GM12878 (cell line): ENCODE data around the gene SHISA6. TPM values are rescaled to one million over a fixed set of nuclear protein-coding genes. Genes with fewer than 3 reads are reported as not detected.

Experiments used
- ATAC-seq: fragments of 200-7000 bp; cut with Tn5 transposase; 3 replicates; pipeline ENCODE4 v1.9.1; 2020; ENCODE audit warnings: mild to moderate bottlenecking, moderate library complexity
- BruUV-seq: library from RNA; stranded (reverse); fragments of 400-500 nt; replicated peaks from 2 replicates; lab custom pipeline; 2021; lab: Mats Ljungman, UMichigan
- CTCF ChIA-PET: fragments of 300-600 bp; sonication (Branson Sonifier 250); formaldehyde crosslinking; extraction: SDS; loops from one replicate; lab custom pipeline; 2021; ENCODE audit warnings: inconsistent platforms; lab: Yijun Ruan, JAX
- POLR2A ChIA-PET: fragments of 350-600 bp; formaldehyde crosslinking; extraction: SDS; loops from one replicate; lab custom pipeline; 2021; ENCODE audit warnings: inconsistent platforms; lab: Charles Lee
- RAD21 ChIA-PET: fragments of 300-600 bp; sonication (Branson Sonifier 250); formaldehyde crosslinking; loops from one replicate; lab custom pipeline; 2023; ENCODE audit warnings: antibody characterized with exemption; ENCODE audit not compliant: unreplicated experiment; lab: Charles Lee
- SMC1A ChIA-PET: fragments of 300-600 bp; sonication (Branson Sonifier 250); formaldehyde crosslinking; loops from one replicate; lab custom pipeline; 2023; ENCODE audit not compliant: unreplicated experiment, uncharacterized antibody; lab: Charles Lee
- DNase-seq: peaks from one replicate; pipeline ENCODE4 v3.0.0-alpha.2; 2011; ENCODE audit warnings: low read depth, low spot score
- FAIRE-seq: peaks from 3 replicates; lab custom pipeline; 2011; peaks lifted over from hg19 to GRCh38; lab: Jason Lieb, UNC
- H2AFZ ChIP-seq: 2 replicates; pipeline ENCODE4 v1.6.0; 2011; ENCODE audit warnings: low read depth, low read length, control low read depth; ENCODE audit not compliant: control insufficient read depth
- H3K27ac ChIP-seq: 2 replicates; pipeline ENCODE4 v1.5.1; 2011; ENCODE audit warnings: control low read depth; ENCODE audit not compliant: control insufficient read depth, insufficient read depth
- H3K27me3 ChIP-seq, 2 experiments: replicated peaks in 1 of 2; 2 replicates each; pipeline versions ENCODE4 v1.6.0 to v1.6.1; 2011; ENCODE audit warnings: low read length in 1 of 2; ENCODE audit not compliant: control insufficient read depth in 2 of 2, insufficient read depth in 2 of 2
- H3K36me3 ChIP-seq, 2 experiments: 2 replicates each; pipeline ENCODE4 v1.5.1; 2011; ENCODE audit warnings: low read length in 1 of 2; ENCODE audit not compliant: control insufficient read depth in 2 of 2, insufficient read depth in 2 of 2
- H3K4me1 ChIP-seq: 2 replicates; pipeline ENCODE4 v1.6.1; 2011; ENCODE audit warnings: mild to moderate bottlenecking, low read length, moderate library complexity, mixed read lengths; ENCODE audit not compliant: control insufficient read depth, insufficient read depth
- H3K4me2 ChIP-seq: 2 replicates; pipeline ENCODE4 v1.6.0; 2011; ENCODE audit warnings: control low read depth; ENCODE audit not compliant: control insufficient read depth, insufficient read depth
- H3K4me3 ChIP-seq: fragments of 200-600 bp; sonication (generic); 2 replicates; pipeline ENCODE4 v1.5.1; 2016
- H3K79me2 ChIP-seq: 2 replicates; pipeline ENCODE4 v1.6.0; 2011; ENCODE audit warnings: low read length; ENCODE audit not compliant: control insufficient read depth, insufficient read depth
- H3K9ac ChIP-seq: 2 replicates; pipeline ENCODE4 v1.8.0; 2011; ENCODE audit warnings: low read length, control low read depth, mixed read lengths; ENCODE audit not compliant: control insufficient read depth, insufficient read depth
- H3K9me3 ChIP-seq: replicated peaks from 3 replicates; pipeline ENCODE4 v1.5.1; 2011; ENCODE audit warnings: mild to moderate bottlenecking, low read length; ENCODE audit not compliant: control insufficient read depth, insufficient read depth
- H4K20me1 ChIP-seq: 2 replicates; pipeline ENCODE4 v1.6.0; 2011; ENCODE audit not compliant: control insufficient read depth, insufficient read depth
- ATF7 ChIP-seq: fragments of 450-650 bp; IDR thresholded peaks from 2 replicates; pipeline ENCODE4 v1.6.1; 2016; ENCODE audit warnings: low read depth, mild to moderate bottlenecking
- FOXK2 ChIP-seq: fragments of 450-650 bp; IDR thresholded peaks from 2 replicates; pipeline ENCODE4 v1.6.1; 2017; ENCODE audit warnings: mild to moderate bottlenecking, moderate library complexity
- LARP7 ChIP-seq: fragments of 450-650 bp; IDR thresholded peaks from 2 replicates; pipeline ENCODE4 v1.6.1; 2017; ENCODE audit warnings: mild to moderate bottlenecking
- MTA3 ChIP-seq: IDR thresholded peaks from 2 replicates; pipeline ENCODE4 v1.6.1; 2012; ENCODE audit warnings: low read length, inconsistent platforms, borderline replicate concordance
- NR2F1 ChIP-seq: fragments of 450-650 bp; conservative IDR thresholded peaks from 2 replicates; pipeline ENCODE4 v1.6.1; 2017; ENCODE audit warnings: mild to moderate bottlenecking
- NRF1 ChIP-seq: conservative IDR thresholded peaks from 2 replicates; pipeline ENCODE4 v1.6.1; 2011; ENCODE audit warnings: mild to moderate bottlenecking, low read depth, low read length, improper control_type of control experiment
- POU2F2 ChIP-seq: IDR thresholded peaks from 3 replicates; pipeline ENCODE4 v1.6.1; 2011; ENCODE audit warnings: low read depth, mild to moderate bottlenecking, low read length, borderline replicate concordance
- SIN3A ChIP-seq: IDR thresholded peaks from 2 replicates; pipeline ENCODE4 v1.6.1; 2012; ENCODE audit warnings: low read depth, low read length, improper control_type of control experiment
- SRF ChIP-seq, 2 experiments: IDR thresholded peaks; 2 replicates each; pipeline ENCODE4 v1.6.1; 2011; ENCODE audit warnings: low read depth in 2 of 2, low read length in 2 of 2, mild to moderate bottlenecking in 1 of 2, moderate library complexity in 1 of 2
- SUPT20H ChIP-seq: IDR thresholded peaks from 2 replicates; pipeline ENCODE4 v1.6.1; 2011; ENCODE audit warnings: low read depth, mild to moderate bottlenecking, low read length, moderate library complexity, borderline replicate concordance; ENCODE audit not compliant: control insufficient read depth
- SUZ12 ChIP-seq: fragments of 200-600 bp; sonication (generic); IDR thresholded peaks from one replicate; pipeline ENCODE4 v1.6.1; 2018; ENCODE audit warnings: antibody characterized with exemption, mild to moderate bottlenecking; ENCODE audit not compliant: unreplicated experiment
- YBX1 ChIP-seq: fragments of 450-650 bp; IDR thresholded peaks from 2 replicates; pipeline ENCODE4 v1.6.1; 2016; ENCODE audit warnings: antibody characterized with exemption
- WGBS: methylation state at CpG from one replicate; pipeline ENCODE4 v1.1.6; 2016; ENCODE audit warnings: low lambda C conversion rate; ENCODE audit not compliant: insufficient replicate concordance, insufficient coverage; ENCODE audit errors: missing lambda C conversion rate; 5-methylcytosine and 5-hydroxymethylcytosine counted together
- in situ Hi-C: fragments of 300-500 bp; cut with MboI; formaldehyde crosslinking; loops from 9 replicates; pipeline ENCODE4 v1.14.3; 2018; ENCODE audit warnings: mixed read lengths
- intact Hi-C: fragments of 100-400 bp; cut with micrococcal nuclease; formaldehyde crosslinking; loops from one replicate; pipeline ENCODE4 v1.14.2; 2022; ENCODE audit not compliant: unreplicated experiment
- polyA plus RNA-seq, 11 experiments: library from polyadenylated mRNA; depleted of rRNA in 4 of 11; unstranded in 6 of 11; stranded (reverse) in 5 of 11; fragments of >200 nt; fragmentation: Nextera tagmentation in 4 of 11; fragmentation: Illumina TruSeq in 1 of 11; extraction: Ambion mirVana in 4 of 11; extraction: Trizol in 1 of 11; gene quantifications; 1 replicate in 1 of 11; 2 replicates in 10 of 11; pipeline versions ENCODE4 v1.2.1 to v1.2.3, GENCODE V29; 2011 to 2016; ENCODE audit warnings: inconsistent platforms in 2 of 11, missing spikeins in 2 of 11, low read depth in 1 of 11
- total RNA-seq, 4 experiments: library from RNA; depleted of rRNA in 3 of 4; stranded (reverse); fragments of >200 nt in 3 of 4; fragmentation: Illumina TruSeq in 1 of 4; extraction: Trizol in 1 of 4; gene quantifications; 2 replicates each; pipeline versions ENCODE4 v1.2.1 to v1.2.3, GENCODE V29; 2013 to 2021
- TF ChIP-seq, protein P1 (sequence below): fragments of 450-650 bp; IDR thresholded peaks from 2 replicates; pipeline ENCODE4 v1.6.1; 2017; ENCODE audit warnings: mild to moderate bottlenecking, moderate library complexity
- TF ChIP-seq, protein P2 (sequence below): fragments of 450-650 bp; IDR thresholded peaks from 2 replicates; pipeline ENCODE4 v1.6.1; 2016; ENCODE audit warnings: mild to moderate bottlenecking

Gene SHISA6
- total and polyA plus RNA-seq, 10 of the 15 experiments (the other 5 are each of a cell fraction or from before 2014, with no cell fraction given), result not detected

DNA sequence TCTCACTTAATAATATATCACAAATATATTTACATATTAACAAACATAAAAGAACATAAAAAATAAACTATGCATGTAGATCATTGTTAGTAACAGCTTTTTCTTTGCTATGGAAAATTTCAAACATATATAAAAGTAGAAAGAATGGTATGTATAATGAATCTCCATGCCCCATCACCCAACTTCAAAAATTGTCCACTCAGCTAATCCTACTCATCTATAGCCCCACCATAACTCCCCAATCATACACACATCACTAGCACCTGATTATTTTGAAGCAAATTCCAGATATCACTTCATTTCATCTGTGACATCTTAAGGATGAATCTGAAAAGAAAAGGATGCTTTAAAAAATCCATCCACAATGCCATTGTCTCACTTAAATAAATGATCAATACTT lies 46.8 kb downstream of the SHISA6 start:
- Histone ChIP-seq H3K79me2 (no peaks in the 10 kb centered on the region), H3K4me1 (no peaks in the 10 kb centered on the region), H3K4me3 (no peak overlapping the region), H3K4me2 (no peak overlapping the region), H3K27ac (no peak overlapping the region), H3K9ac (no peak overlapping the region), H2AFZ (no peak overlapping the region), H3K27me3 (no peaks in the 10 kb centered on the region), H3K9me3 (no peaks in the 10 kb centered on the region), H4K20me1 (no peaks in the 10 kb centered on the region), H3K36me3 (no peaks in the 10 kb centered on the region)
- intact Hi-C loops, result no loop called here
- no peak for FAIRE-seq
- BruUV-seq, result no TSS peak
- SMC1A ChIA-PET, result no interaction called here
- no peak for ATAC-seq
- DNase-seq, result no peak
- RAD21 ChIA-PET, result no interaction called here
- POLR2A ChIA-PET, result no interaction called here
- CTCF ChIA-PET, result no interaction called here
- in situ Hi-C loops, result loop anchor here (10.0 to 25.0 kb wide), 7 partner anchors 97 to 1475 kb away; no protein-coding TSS in a partner anchor
- TF ChIP-seq NR2F1 (no peak), NRF1 (no peak), FOXK2 (no peak), YBX1 (no peak), MTA3 (no peak)

DNA sequence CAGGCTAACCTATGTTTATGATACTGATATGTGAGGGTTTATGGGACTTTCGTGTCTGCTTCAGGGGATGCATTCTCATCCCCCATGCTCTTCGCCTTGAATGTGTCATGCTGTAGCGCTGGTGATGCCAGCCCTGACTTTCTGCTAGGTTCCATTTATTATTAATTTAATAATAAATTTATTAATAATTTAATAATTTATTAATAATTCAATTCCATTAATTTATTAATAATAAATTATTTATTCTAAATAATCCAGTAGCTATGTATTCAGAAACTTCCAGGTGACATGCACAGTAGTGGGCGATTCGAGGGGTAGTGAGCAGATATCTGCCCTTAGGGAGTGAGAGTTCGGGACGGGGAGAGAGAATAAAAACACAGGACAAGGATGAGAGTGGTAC lies 49.8 kb downstream of the SHISA6 start:
- Histone ChIP-seq H3K36me3 (no peaks in the 10 kb centered on the region), H3K4me2 (no peak overlapping the region), H3K79me2 (no peaks in the 10 kb centered on the region), H4K20me1 (no peaks in the 10 kb centered on the region), H2AFZ (no peak overlapping the region), H3K9ac (no peak overlapping the region), H3K4me3 (no peak overlapping the region), H3K27ac (no peak overlapping the region), H3K4me1 (no peaks in the 10 kb centered on the region), H3K27me3 (no peaks in the 10 kb centered on the region), H3K9me3 (no peaks in the 10 kb centered on the region; the same call in 2 of the 3 replicates)
- WGBS, result 20% methylated on average over 7 of the region's 7 CpGs
- ChIA-PET RAD21 (no interaction called here), POLR2A (no interaction called here), SMC1A (no interaction called here), CTCF (no interaction called here)
- no peak for DNase-seq
- in situ Hi-C loops (loop anchor here (5.0 to 25.0 kb wide), 5 partner anchors 44 to 1471 kb away; no protein-coding TSS in a partner anchor), intact Hi-C loops (no loop called here)
- BruUV-seq, result no TSS peak
- ATAC-seq, result no peak
- no peak for FAIRE-seq
- TF ChIP-seq POU2F2 (no peak), SRF (IDR thresholded peaks at IDR 0.05; ENCODE audit: low read depth in 2 of 2, low read length in 2 of 2) (no peak), ATF7 (no peak), LARP7 (no peak), SUZ12 (no peak), SIN3A (no peak), SUPT20H (no peak)
- TF ChIP-seq, protein P1, sequence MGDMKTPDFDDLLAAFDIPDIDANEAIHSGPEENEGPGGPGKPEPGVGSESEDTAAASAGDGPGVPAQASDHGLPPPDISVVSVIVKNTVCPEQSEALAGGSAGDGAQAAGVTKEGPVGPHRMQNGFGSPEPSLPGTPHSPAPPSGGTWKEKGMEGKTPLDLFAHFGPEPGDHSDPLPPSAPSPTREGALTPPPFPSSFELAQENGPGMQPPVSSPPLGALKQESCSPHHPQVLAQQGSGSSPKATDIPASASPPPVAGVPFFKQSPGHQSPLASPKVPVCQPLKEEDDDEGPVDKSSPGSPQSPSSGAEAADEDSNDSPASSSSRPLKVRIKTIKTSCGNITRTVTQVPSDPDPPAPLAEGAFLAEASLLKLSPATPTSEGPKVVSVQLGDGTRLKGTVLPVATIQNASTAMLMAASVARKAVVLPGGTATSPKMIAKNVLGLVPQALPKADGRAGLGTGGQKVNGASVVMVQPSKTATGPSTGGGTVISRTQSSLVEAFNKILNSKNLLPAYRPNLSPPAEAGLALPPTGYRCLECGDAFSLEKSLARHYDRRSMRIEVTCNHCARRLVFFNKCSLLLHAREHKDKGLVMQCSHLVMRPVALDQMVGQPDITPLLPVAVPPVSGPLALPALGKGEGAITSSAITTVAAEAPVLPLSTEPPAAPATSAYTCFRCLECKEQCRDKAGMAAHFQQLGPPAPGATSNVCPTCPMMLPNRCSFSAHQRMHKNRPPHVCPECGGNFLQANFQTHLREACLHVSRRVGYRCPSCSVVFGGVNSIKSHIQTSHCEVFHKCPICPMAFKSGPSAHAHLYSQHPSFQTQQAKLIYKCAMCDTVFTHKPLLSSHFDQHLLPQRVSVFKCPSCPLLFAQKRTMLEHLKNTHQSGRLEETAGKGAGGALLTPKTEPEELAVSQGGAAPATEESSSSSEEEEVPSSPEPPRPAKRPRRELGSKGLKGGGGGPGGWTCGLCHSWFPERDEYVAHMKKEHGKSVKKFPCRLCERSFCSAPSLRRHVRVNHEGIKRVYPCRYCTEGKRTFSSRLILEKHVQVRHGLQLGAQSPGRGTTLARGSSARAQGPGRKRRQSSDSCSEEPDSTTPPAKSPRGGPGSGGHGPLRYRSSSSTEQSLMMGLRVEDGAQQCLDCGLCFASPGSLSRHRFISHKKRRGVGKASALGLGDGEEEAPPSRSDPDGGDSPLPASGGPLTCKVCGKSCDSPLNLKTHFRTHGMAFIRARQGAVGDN, result no peak
- TF ChIP-seq, protein P2, sequence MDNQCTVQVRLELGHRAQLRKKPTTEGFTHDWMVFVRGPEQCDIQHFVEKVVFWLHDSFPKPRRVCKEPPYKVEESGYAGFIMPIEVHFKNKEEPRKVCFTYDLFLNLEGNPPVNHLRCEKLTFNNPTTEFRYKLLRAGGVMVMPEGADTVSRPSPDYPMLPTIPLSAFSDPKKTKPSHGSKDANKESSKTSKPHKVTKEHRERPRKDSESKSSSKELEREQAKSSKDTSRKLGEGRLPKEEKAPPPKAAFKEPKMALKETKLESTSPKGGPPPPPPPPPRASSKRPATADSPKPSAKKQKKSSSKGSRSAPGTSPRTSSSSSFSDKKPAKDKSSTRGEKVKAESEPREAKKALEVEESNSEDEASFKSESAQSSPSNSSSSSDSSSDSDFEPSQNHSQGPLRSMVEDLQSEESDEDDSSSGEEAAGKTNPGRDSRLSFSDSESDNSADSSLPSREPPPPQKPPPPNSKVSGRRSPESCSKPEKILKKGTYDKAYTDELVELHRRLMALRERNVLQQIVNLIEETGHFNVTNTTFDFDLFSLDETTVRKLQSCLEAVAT, result no peak
